ENCODE results near the gene SLC9A2. TPM values are rescaled to one million over a fixed set of nuclear protein-coding genes. Genes with fewer than 3 reads are reported as not detected.

Gene SLC9A2
- total RNA-seq, 4 donors from 2014 or later = 61.7 to 151 (median 80.6) TPM

GRCh38 chr2:102749938-102750337, 130.6 kb downstream of the SLC9A2 start:
- intact Hi-C loops (cut with DNase I; ENCODE audit: low total_unique reads) = no loop called here
- DNase-seq = no peak
- Histone ChIP-seq H3K9me3 (no peaks in the 10 kb centered on the region), H3K4me3 (no peak overlapping the region), H3K27ac (no peak overlapping the region), H3K4me1 (no peaks in the 10 kb centered on the region), H3K36me3 (no peaks in the 10 kb centered on the region), H3K27me3 (no peaks in the 10 kb centered on the region)
- 79 to 83% methylated on average over 3 of the region's 3 CpGs for WGBS, 2 donors (ENCODE audit: low coverage in 1 of 2)
- TF ChIP-seq POLR2A (IDR thresholded peaks at IDR 0.05) = no peak
- no peak for TF ChIP-seq EP300 (IDR thresholded peaks at IDR 0.05; ENCODE audit: low read depth)
- no peak for TF ChIP-seq POLR2AphosphoS5 (IDR thresholded peaks at IDR 0.05)
- TF ChIP-seq CTCF (IDR thresholded peaks at IDR 0.05) = no peak
- in situ Hi-C loops (cut with MboI; ENCODE audit: low pct_ligation_motif_present in 1 of 4, low pct_unique_long_range_greater_than_20kb in 1 of 4, low sequenced_read_pairs in 3 of 4) = loop anchor here in 2 of 4 donors (10.0 kb wide), 1 partner anchor 55 kb away; no protein-coding TSS in a partner anchor

GRCh38 chr2:102753563-102754159, 134.3 kb downstream of the SLC9A2 start:
- WGBS, 2 donors (ENCODE audit: low coverage in 1 of 2) = 69 to 70% methylated on average over 7 of the region's 7 CpGs
- in situ Hi-C loops (cut with MboI; ENCODE audit: low pct_ligation_motif_present in 1 of 4, low pct_unique_long_range_greater_than_20kb in 1 of 4, low sequenced_read_pairs in 3 of 4) = loop anchor here in 2 of 4 donors (10.0 kb wide), 1 partner anchor 51 kb away; no protein-coding TSS in a partner anchor
- DNase-seq = peak; percentile 13

GRCh38 chr2:102754456-102755145, 135.2 kb downstream of the SLC9A2 start:
- DNase-seq = no peak
- H3K27me3 ChIP-seq = no peaks in the 10 kb centered on the region
- H3K9me3 ChIP-seq = no peaks in the 10 kb centered on the region
- intact Hi-C loops (cut with DNase I; ENCODE audit: low total_unique reads) = no loop called here
- no peaks in the 10 kb centered on the region for H3K36me3 ChIP-seq
- no peak for TF ChIP-seq POLR2A (IDR thresholded peaks at IDR 0.05)
- WGBS, 2 donors (ENCODE audit: low coverage in 1 of 2) = 84 to 89% methylated on average over 3 of the region's 3 CpGs
- H3K4me1 ChIP-seq = no peaks in the 10 kb centered on the region
- in situ Hi-C loops (cut with MboI; ENCODE audit: low pct_ligation_motif_present in 1 of 4, low pct_unique_long_range_greater_than_20kb in 1 of 4, low sequenced_read_pairs in 3 of 4) = loop anchor here in 2 of 4 donors (10.0 kb wide), 1 partner anchor 50 kb away; no protein-coding TSS in a partner anchor
- no peak overlapping the region for H3K4me3 ChIP-seq
- H3K27ac ChIP-seq = no peak overlapping the region

More at GRCh38 chr2:102753563-102754159, 134.3 kb downstream of the SLC9A2 start:
- Histone ChIP-seq H3K4me1 (no peaks in the 10 kb centered on the region), H3K4me3 (no peak overlapping the region), H3K27me3 (no peaks in the 10 kb centered on the region), H3K9me3 (no peaks in the 10 kb centered on the region), H3K36me3 (no peaks in the 10 kb centered on the region), H3K27ac (no peak overlapping the region)
- TF ChIP-seq POLR2A (IDR thresholded peaks at IDR 0.05) (no peak), CTCF (IDR thresholded peaks at IDR 0.05) (peak; percentile 65 to 86 (median 79)), POLR2AphosphoS5 (IDR thresholded peaks at IDR 0.05) (no peak)
- intact Hi-C loops (cut with DNase I; ENCODE audit: low total_unique reads) = no loop called here

GRCh38 chr2:102755284-102755683, 135.9 kb downstream of the SLC9A2 start:
- H3K27me3 ChIP-seq = no peaks in the 10 kb centered on the region
- H3K9me3 ChIP-seq = no peaks in the 10 kb centered on the region
- no peak for DNase-seq
- 60 to 84% methylated on average over 4 of the region's 4 CpGs for WGBS, 2 donors (ENCODE audit: low coverage in 1 of 2)
- no peak for TF ChIP-seq POLR2AphosphoS5 (IDR thresholded peaks at IDR 0.05)
- TF ChIP-seq CTCF (IDR thresholded peaks at IDR 0.05) = no peak
- no peak for TF ChIP-seq EP300 (IDR thresholded peaks at IDR 0.05; ENCODE audit: low read depth)
- TF ChIP-seq POLR2A (IDR thresholded peaks at IDR 0.05) = no peak
- intact Hi-C loops (cut with DNase I; ENCODE audit: low total_unique reads) (no loop called here), in situ Hi-C loops (cut with MboI; ENCODE audit: low pct_ligation_motif_present in 1 of 4, low pct_unique_long_range_greater_than_20kb in 1 of 4, low sequenced_read_pairs in 3 of 4) (loop anchor here in 2 of 4 donors (10.0 kb wide), 1 partner anchor 50 kb away; no protein-coding TSS in a partner anchor)
- H3K27ac ChIP-seq = no peak overlapping the region
- no peaks in the 10 kb centered on the region for H3K36me3 ChIP-seq
- H3K4me1 ChIP-seq = no peaks in the 10 kb centered on the region
- no peak overlapping the region for H3K4me3 ChIP-seq
